GM18511 (cell line): Measurements from ENCODE around the gene SLC25A24.
"Not testable (repeated sequence)": the region's sequence is repeated elsewhere in the genome, so short reads cannot be mapped to it uniquely, and the experiment has no call there.

Experiments
- ATAC-seq: cut with Tn5 transposase; IDR thresholded peaks from one replicate; pipeline ENCODE4 v1.9.1; 2021; ENCODE audit warnings: mild to moderate bottlenecking, moderate library complexity; ENCODE audit not compliant: unreplicated experiment

Gene SLC25A24

GRCh38 chr1:108199201-108199691 lies 897 bp downstream of the SLC25A24 start:
- ATAC-seq: no peak

GRCh38 chr1:108194051-108194450 lies 6.1 kb downstream of the SLC25A24 start:
- no peak for ATAC-seq

DNA sequence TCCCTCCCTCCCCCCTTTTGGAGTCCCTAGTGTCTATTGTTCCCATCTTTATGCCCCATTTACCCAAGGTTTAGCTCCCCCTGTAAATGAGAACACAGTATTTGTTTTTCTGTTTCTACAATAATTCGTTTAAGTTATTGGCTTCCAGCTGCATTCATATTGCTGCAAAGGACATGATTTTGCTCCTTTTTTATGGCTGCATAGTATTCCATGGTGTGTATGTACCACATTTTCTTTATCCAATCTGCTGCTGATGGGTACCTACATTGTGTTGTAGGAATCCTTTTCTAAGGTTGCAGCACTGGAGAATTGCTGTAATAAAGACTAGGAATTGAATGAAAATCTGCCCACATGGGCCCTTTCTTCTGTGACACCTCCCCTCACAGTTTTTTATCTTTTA lies 6.8 kb downstream of the SLC25A24 start:
- ATAC-seq: no peak

DNA sequence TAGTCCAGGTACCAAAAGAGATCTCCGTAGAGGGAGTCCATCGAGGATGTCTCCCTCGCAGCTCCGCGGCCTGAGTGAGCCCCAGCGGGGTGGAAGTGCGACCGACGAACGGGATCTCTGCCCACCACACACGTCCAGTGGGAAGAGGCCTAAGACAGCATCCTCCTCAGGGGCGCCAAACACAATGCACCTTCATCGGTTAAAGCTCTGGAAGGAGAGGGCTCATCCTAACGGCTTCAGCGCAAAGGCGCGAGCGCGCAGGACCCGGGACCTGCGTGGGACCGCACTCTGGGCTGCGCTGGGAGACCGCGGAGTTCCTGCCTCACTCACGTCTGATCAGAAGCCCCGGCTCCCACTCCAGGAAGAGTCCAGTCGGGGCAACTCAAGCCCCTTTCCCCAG lies 7.6 kb downstream of the SLC25A24 start:
- no peak for ATAC-seq

DNA sequence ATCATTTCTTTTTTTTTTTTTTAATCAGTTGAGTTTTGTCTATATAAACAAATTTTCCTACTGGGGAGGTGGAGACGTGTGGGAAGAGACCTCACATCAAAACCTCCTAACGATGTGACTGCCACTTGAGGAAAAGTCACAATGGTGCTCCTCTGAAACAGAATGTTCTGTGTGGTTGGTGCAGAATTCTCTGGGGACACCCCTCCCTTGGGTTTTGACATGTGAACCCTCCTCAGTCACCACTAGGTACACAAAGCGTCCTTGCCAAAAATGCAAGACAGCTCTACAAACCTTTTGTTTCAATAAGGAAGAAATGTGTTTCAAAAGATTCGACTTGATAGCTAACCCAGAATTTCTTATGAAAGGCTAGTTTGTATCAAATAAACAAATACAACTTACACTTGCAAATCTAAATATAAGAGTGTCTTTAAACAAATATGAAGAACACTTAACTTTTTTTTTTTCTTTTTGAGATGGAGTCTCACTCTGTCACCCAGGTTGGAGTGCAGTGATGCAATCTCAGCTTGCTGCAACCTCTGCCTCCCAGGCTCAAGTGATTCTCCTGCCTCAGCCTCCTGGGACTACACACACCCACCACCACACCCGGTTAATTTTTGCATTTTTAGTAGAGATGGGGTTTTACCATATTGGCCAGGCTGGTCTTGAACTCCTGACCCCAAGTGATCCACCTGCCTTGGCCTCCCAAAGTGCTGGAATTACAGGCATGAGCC lies 9.3 kb downstream of the SLC25A24 start:
- ATAC-seq: no peak

GRCh38 chr1:108190001-108190634 lies 10.0 kb downstream of the SLC25A24 start:
- ATAC-seq: no peak

DNA sequence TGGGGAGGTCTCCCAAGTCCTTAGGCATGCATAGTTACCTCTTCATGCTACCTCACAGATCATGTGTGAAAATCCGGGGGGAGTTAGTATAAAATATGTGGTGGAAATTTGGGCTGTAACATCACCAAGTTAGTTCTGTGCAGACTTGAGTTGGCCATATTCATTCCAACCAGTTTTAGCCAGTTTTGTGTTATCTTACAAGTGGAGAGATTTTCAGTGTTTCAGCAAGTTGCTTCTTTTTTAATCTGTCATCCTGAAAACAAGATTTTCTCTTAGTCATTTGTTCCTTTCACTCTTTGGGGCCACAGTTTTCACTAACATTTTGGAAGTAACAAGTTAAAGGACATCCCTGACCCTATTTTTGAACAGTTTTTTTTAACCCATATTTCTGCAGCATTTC lies 11.3 kb downstream of the SLC25A24 start:
- no peak for ATAC-seq

GRCh38 chr1:108182959-108183700 lies 17.0 kb downstream of the SLC25A24 start:
- ATAC-seq: no peak

DNA sequence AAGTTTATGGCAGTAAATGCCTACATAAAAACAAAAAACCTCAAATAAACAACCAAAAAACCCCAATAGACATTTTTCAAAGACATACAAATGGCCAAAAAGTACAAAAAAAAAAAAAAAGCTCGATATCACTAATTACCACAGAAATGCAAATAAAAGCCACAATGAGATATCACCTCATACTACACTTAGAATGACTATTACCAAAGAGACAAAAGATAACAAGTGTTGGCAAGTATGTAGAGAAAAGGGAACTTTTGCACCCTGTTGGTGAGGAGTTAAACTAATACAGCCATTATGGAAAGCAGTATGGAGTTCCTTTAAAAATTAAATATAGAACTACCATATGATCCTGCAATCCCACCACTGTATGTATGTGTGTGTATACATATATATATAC lies 21.1 kb downstream of the SLC25A24 start:
- no peak for ATAC-seq

DNA sequence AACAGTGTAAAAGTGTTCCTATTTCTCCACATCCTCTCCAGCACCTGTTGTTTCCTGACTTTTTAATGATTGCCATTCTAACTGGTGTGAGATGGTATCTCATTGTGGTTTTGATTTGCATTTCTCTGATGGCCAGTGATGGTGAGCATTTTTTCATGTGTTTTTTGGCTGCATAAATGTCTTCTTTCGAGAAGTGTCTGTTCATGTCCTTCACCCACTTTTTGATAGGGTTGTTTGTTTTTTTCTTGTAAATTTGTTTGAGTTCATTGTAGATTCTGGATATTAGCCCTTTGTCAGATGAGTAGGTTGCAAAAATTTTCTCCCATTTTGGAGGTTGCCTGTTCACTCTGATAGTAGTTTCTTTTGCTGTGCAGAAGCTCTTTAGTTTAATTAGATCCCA lies 37.7 kb downstream of the SLC25A24 start:
- not testable (repeated sequence) for ATAC-seq

DNA sequence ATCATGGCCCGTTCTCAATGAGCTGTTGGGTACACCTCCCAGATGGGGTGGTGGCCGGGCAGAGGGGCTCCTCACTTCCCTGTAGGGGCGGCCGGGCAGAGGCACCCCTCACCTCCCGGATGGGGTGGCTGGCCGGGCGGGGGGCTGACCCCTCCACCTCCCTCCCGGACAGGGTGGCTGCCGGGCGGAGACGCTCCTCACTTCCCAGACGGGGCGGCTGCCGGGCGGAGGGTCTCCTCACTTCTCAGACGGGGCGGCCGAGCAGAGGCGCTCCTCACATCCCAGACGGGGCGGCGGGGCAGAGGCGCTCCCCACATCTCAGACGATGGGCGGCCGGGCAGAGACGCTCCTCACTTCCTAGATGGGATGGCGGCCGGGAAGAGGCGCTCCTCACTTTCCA lies 40.2 kb downstream of the SLC25A24 start:
- ATAC-seq: not testable (repeated sequence)

DNA sequence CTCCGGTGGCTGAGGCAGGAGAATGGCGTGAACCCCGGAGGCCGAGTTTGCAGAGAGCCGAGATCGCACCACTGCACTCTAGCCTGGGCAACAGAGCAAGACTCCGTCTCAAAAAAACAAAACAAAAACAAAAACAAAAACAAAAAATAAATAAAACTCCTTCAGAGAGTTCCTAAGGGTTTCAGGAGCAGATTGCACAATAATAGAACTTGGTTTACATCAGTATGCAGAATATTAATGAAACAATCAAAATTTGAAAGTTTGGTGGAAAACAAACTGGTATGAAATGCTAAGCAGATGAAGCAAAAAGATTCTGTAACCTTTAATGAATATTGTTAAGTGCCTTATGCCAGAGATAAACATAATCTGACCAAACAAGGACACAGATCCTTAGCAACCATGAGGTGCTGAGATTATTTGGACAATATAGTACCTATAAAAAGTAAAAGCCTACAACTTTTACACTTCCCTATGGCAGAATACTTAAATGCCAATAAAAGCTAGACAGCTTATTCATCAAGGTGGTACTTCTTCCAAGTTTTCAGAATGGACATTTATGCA lies 41.2 kb downstream of the SLC25A24 start:
- no peak for ATAC-seq

GRCh38 chr1:108154314-108154713 lies 45.8 kb downstream of the SLC25A24 start:
- no peak for ATAC-seq

DNA sequence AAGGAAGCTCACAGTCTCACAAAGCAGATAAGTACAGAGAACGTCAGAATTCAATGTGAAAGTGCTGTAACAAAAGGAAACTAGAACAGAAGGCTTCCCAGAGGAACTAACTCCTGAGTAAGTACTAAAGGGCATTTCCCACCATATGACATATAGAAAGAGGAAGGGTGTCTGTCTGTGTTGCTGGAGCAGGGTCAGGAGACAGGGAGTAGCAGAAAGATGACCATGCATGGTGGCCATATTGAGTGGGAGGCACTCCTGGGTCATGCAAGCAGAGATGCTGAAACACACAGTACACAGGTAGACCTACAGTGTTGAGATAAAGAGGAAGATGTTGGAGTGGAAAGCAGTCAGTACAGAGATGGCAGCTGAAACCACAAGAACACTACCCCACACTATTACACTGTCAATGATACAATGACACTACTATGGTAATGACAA lies 47.3 kb downstream of the SLC25A24 start:
- ATAC-seq: no peak

DNA sequence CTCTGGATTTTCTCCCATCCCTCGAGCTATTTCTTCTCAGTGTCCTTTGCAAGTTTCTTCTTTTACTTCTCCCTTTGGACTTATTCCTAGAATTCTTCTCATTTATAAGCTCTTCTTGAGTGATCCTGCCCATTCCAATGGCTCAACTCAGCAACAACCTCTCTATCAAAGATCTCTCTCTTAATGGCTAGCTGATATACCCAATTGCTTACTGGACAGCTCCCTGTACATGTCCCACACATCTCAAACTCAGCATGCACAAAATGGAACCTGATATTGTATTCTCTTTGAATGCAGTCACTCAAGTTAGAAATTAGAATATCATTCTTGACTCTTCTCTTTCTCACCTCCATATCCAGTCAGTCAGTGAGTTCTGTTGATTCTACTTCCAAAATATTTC lies 48.6 kb downstream of the SLC25A24 start:
- no peak for ATAC-seq

DNA sequence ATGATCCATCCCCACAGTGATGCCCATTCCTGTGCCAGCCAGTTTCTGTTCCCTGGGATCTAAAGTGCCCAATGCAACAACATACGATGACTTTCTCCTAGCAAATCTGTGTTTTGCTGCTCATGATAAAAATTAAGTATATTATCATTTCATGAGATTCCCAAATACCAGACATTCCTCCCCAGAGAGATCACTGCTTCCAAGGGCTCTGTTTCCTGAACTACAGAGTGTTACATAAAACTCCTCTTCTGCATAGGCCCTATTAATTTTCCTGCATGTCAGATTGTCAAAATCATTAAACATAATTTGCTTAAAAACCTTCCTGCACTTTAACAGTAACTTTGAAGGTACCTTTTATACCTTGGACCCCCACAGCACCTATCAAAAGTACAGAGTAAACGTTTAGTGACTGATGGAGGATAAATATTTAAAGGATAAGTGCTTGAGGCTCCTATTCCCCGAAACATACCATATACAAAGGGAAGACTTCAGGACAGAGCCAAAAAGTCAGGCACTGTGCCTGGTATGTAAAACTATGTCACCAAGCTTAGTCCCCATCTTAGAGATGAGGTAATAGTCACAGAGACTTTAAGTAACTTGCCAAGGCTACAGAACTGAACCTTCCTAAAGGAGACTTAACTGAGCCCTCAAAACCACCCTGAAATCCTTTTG lies 50.2 kb downstream of the SLC25A24 start:
- no peak for ATAC-seq

GRCh38 chr1:108144569-108144968 lies 55.6 kb downstream of the SLC25A24 start:
- ATAC-seq: not testable (repeated sequence)

DNA sequence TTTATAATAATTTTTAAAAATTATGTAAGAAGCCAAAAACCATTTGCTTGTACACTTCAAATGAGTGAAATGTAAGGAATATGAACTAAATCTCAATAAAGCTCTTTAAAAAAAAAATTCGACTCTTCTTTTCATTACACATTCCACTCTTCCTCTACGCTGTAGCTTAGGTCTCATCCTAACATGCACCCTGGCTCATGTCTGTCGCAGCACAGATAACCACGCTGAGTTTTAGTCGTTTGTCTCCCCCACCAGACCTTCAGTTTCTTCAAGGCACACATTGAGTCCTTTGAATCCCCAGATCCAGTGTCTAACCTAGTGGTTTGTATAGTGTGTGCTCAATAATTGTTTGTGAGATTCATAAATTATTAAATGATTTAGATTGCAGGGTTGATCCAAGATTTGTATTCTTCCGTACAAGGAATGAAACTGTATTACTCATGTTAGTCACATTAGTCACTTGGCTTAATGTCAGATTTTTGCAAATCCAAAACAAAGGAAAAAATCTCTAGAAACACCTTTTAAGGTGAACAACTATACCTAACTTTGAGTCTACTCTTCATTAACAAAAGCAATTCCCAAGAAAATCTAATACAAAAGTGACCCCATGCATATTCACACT lies 57.3 kb downstream of the SLC25A24 start:
- no peak for ATAC-seq

DNA sequence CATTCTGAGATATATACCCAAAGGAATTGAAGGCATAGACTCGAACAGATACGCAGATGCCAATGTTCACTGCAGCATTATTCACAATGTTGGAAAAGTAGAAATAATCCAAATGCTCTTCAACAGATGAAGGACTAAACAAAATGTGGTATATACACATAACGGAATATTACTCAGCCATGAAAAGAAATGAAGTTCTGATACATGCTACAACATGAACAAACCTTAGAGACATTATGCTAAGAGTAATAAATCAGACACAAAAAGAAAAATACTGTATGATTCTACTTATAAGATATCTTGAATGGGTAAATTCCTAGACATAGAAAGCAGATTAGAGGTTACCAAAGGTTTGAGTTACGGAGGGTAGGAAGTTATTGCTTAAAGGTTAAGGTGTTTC lies 57.9 kb downstream of the SLC25A24 start:
- no peak for ATAC-seq

DNA sequence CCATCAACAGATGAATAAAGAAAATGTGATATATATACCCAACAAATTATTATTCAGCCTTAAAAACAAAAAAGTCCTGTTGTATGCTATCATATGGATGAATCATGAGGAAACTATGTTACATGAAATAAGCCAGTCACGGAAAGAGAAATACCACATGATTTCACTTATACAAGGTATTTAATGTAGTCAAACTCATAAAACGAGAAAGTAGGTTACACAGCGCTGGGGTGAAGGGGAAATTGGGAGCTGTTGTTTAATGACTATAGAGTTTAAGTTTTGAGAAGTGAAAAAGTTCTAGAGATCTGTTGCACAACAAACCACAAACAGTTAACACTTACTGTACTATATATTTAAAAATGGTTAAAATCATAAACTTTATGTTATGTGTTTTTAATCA lies 58.5 kb downstream of the SLC25A24 start:
- no peak for ATAC-seq
